Measurements from ENCODE around the gene PTPRH. TPM values are rescaled to one million over a fixed set of nuclear protein-coding genes. Genes with fewer than 3 reads are reported as not detected.

Gene PTPRH
- total RNA-seq, 1 experiment from 2014 or later: 2.3 TPM

GRCh38 chr19:55257461-55258420, 48.4 kb upstream of the PTPRH start:
- Histone ChIP-seq H3K9me3 (no peaks in the 10 kb centered on the region), H3K36me3 (ENCODE audit: control insufficient read depth, insufficient read depth, low read length) (peaks cover 3% of the 10 kb centered on the region), H3K4me3 (ENCODE audit: low read depth, low read length) (peak overlapping the region; percentile 85), H3K4me1 (peaks cover 23% of the 10 kb centered on the region; the same call in 1 of the 2 replicates), H3K27me3 (replicated peaks; ENCODE audit: control insufficient read depth, insufficient read depth, low read length) (no peaks in the 10 kb centered on the region)
- Mint-ChIP-seq H3K27ac (ENCODE audit: unreplicated experiment) (peak overlapping the region; percentile 81), H3K4me1 (ENCODE audit: low read depth, unreplicated experiment) (peaks cover 23% of the 10 kb centered on the region), H3K27me3 (ENCODE audit: insufficient read depth, unreplicated experiment) (no peaks in the 10 kb centered on the region), H3K36me3 (ENCODE audit: insufficient read depth, unreplicated experiment) (peaks cover 42% of the 10 kb centered on the region), H3K9me3 (ENCODE audit: unreplicated experiment) (no peaks in the 10 kb centered on the region), H3K4me3 (ENCODE audit: unreplicated experiment) (peak overlapping the region; percentile 94)
- ChIA-PET POLR2A (no interaction called here), CTCF (no interaction called here)
- no peak for TF ChIP-seq CTCF (IDR thresholded peaks at IDR 0.05; ENCODE audit: insufficient read depth in 1 of 2, low read depth in 1 of 2, low read length in 1 of 2, severe bottlenecking in 1 of 2, unreplicated experiment in 1 of 2)
- DNase-seq: peak in 1 of 2 experiments; percentile 32
- intact Hi-C loops (cut with micrococcal nuclease; ENCODE audit: unreplicated experiment): no loop called here
- BruUV-seq (replicated peaks): no TSS peak

- intact Hi-C loops (cut with micrococcal nuclease; ENCODE audit: unreplicated experiment): no loop called here
- TF ChIP-seq CTCF (IDR thresholded peaks at IDR 0.05; ENCODE audit: insufficient read depth in 1 of 2, low read depth in 1 of 2, low read length in 1 of 2, severe bottlenecking in 1 of 2, unreplicated experiment in 1 of 2): no peak
- peak overlapping the region; percentile 94 for H3K4me3 Mint-ChIP-seq (ENCODE audit: unreplicated experiment)
- Histone ChIP-seq H3K36me3 (ENCODE audit: control insufficient read depth, insufficient read depth, low read length) (peaks cover 3% of the 10 kb centered on the region), H3K27me3 (replicated peaks; ENCODE audit: control insufficient read depth, insufficient read depth, low read length) (no peaks in the 10 kb centered on the region), H3K9me3 (no peaks in the 10 kb centered on the region), H3K4me3 (ENCODE audit: low read depth, low read length) (peak overlapping the region; percentile 85), H3K4me1 (peaks cover 23% of the 10 kb centered on the region; the same call in 1 of the 2 replicates)
- no peaks in the 10 kb centered on the region for H3K27me3 Mint-ChIP-seq (ENCODE audit: insufficient read depth, unreplicated experiment)
- TSS peak; percentile 30 for BruUV-seq (replicated peaks)
- ChIA-PET POLR2A (no interaction called here), CTCF (interaction anchor here (0.7 kb wide), 1 partner anchor 98 kb away, joined by 7 read pairs; no protein-coding TSS in a partner anchor)
- DNase-seq: no peak
- peaks cover 23% of the 10 kb centered on the region for H3K4me1 Mint-ChIP-seq (ENCODE audit: low read depth, unreplicated experiment)
- peaks cover 43% of the 10 kb centered on the region for H3K36me3 Mint-ChIP-seq (ENCODE audit: insufficient read depth, unreplicated experiment)
- H3K27ac Mint-ChIP-seq (ENCODE audit: unreplicated experiment): peak overlapping the region; percentile 81
- H3K9me3 Mint-ChIP-seq (ENCODE audit: unreplicated experiment): no peaks in the 10 kb centered on the region
Observed at GRCh38 chr19:55256562-55257460, 47.5 kb upstream of the PTPRH start.

All from Caco-2 (cell line).